ENCODE results near the gene FBXO46. TPM values are rescaled to one million over a fixed set of nuclear protein-coding genes. Genes with fewer than 3 reads are reported as not detected.
A peak's percentile ranks its signal among the peaks of the same experiment; 100 is the strongest.

FBXO46 gene
- total and polyA plus RNA-seq, 2 donors (not counting 1 experiment from before 2014, with no cell fraction given), result 19.9 to 44.5 TPM

DNA sequence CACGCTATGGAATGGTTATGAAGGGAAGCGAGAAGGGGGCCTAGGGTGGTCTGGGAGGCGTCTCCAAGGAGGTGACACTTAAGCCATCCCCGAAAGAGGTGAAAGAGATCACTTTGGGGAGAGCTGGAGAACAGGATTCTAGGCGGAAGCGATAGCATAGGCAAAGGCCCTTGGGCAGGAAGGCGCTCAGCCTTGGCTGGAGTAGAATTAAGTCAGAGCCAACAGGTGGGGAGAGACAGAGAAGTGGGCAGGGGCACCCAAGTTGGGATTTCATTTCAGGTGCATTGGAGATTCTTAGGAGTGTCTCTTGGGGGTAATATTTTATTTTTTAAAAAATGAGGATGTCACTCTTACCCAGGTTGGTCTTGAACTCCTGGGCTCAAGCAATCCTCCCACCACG lies 48.6 kb downstream of the FBXO46 start:
- ChIA-PET CTCF (interaction anchor here (0.6 to 8.9 kb wide), 10 partner anchors 8 to 204 kb away, joined by 3 to 60 read pairs (median 4); partner anchors contain the start of genes EML2, QPCTL and SNRPD2), POLR2A (no interaction called here)
- Histone ChIP-seq H3K4me1 (ENCODE audit: control insufficient read depth in 2 of 2, insufficient read depth in 2 of 2, low read length in 2 of 2) (peaks cover 19 to 26% of the 10 kb centered on the region in 2 donors), H2AFZ (ENCODE audit: insufficient read depth, low read depth, low read length, poor library complexity, severe bottlenecking) (peak overlapping the region; percentile 82), H3K79me2 (ENCODE audit: control insufficient read depth, insufficient read depth, low read length) (no peaks in the 10 kb centered on the region), H4K20me1 (ENCODE audit: control insufficient read depth, insufficient read depth, low read length, poor library complexity, severe bottlenecking) (peaks cover 4% of the 10 kb centered on the region), H3K4me3 (ENCODE audit: control extremely low read depth in 1 of 5, extremely low read depth in 1 of 5, insufficient read depth in 1 of 5, low read depth in 2 of 5, low read length in 4 of 5) (no peak overlapping the region), H3K27me3 (replicated peaks in 1 of 4; ENCODE audit: control extremely low read depth in 1 of 4, control insufficient read depth in 3 of 4, insufficient read depth in 4 of 4, low read length in 3 of 4) (peaks cover 0 to 21% (median 7%) of the 10 kb centered on the region in 4 experiments), H3K4me2 (replicated peaks; ENCODE audit: low read depth, low read length, poor library complexity, severe bottlenecking) (peak overlapping the region; percentile 82), H3K36me3 (replicated peaks in 1 of 2; ENCODE audit: control extremely low read depth in 1 of 2, control insufficient read depth in 1 of 2, extremely low read depth in 1 of 2, insufficient read depth in 2 of 2, low read length in 1 of 2) (peaks cover 0 to 31% of the 10 kb centered on the region in 2 experiments), H3K9ac (ENCODE audit: low read length) (peak overlapping the region; percentile 50), H3K27ac (ENCODE audit: low read length in 2 of 2) (no peak overlapping the region), H3K9me3 (ENCODE audit: control extremely low read depth in 1 of 3, control insufficient read depth in 2 of 3, insufficient read depth in 1 of 3, low read length in 2 of 3) (peaks cover 0 to 8% (median 0%) of the 10 kb centered on the region in 3 donors)
- ATAC-seq (ENCODE audit: low read depth) (no peak), DNase-seq (no peak)
- H3K4me3 Mint-ChIP-seq, result peak overlapping the region; percentile 87
- intact Hi-C loops (cut with micrococcal nuclease), result no loop called here
- 91% methylated on average over 8 of the region's 8 CpGs for WGBS (ENCODE audit: insufficient coverage)
- TF ChIP-seq EZH2 (IDR thresholded peaks at IDR 0.05; ENCODE audit: borderline replicate concordance, insufficient read depth, low read depth, low read length, poor library complexity, severe bottlenecking), result no peak
- TF ChIP-seq CTCF (IDR thresholded peaks at IDR 0.05), result no peak
- H3K9me3 Mint-ChIP-seq (ENCODE audit: insufficient read depth), result no peaks in the 10 kb centered on the region
- peaks cover 10% of the 10 kb centered on the region for H3K27me3 Mint-ChIP-seq
- H3K4me1 Mint-ChIP-seq, result peaks cover 18% of the 10 kb centered on the region
- H3K27ac Mint-ChIP-seq, result peak overlapping the region; percentile 15

- peak overlapping the region in 4 of 5 experiments; percentile 29 to 57 (median 46) for H3K4me3 ChIP-seq (ENCODE audit: control extremely low read depth in 1 of 5, extremely low read depth in 1 of 5, insufficient read depth in 1 of 5, low read depth in 2 of 5, low read length in 4 of 5)
- peak overlapping the region; percentile 50 for H3K9ac ChIP-seq (ENCODE audit: low read length)
- DNase-seq (peak; percentile 92), ATAC-seq (ENCODE audit: low read depth) (peak; percentile 95)
- WGBS (ENCODE audit: insufficient coverage), result 2% methylated on average over 47 of the region's 51 CpGs
- intact Hi-C loops (cut with micrococcal nuclease), result loop anchor here (1.0 to 2.0 kb wide), 5 partner anchors 11 to 158 kb away; partner anchors contain the start of genes GIPR and QPCTL
- POLR2A ChIA-PET, result interaction anchor here (0.6 to 1.8 kb wide), 2 partner anchors 36 to 537 kb away, joined by 3 to 5 read pairs; no protein-coding TSS in a partner anchor
- Mint-ChIP-seq H3K9me3 (ENCODE audit: insufficient read depth) (no peaks in the 10 kb centered on the region), H3K27ac (peak overlapping the region; percentile 50), H3K27me3 (peaks cover 13% of the 10 kb centered on the region), H3K4me1 (peaks cover 23% of the 10 kb centered on the region), H3K4me3 (peak overlapping the region; percentile 87)
- peaks cover 24 to 31% of the 10 kb centered on the region in 2 donors for H3K4me1 ChIP-seq (ENCODE audit: control insufficient read depth in 2 of 2, insufficient read depth in 2 of 2, low read length in 2 of 2)
- peaks cover 0 to 13% (median 0%) of the 10 kb centered on the region in 3 donors for H3K9me3 ChIP-seq (ENCODE audit: control extremely low read depth in 1 of 3, control insufficient read depth in 2 of 3, insufficient read depth in 1 of 3, low read length in 2 of 3)
- no peak overlapping the region for H3K27ac ChIP-seq (ENCODE audit: low read length in 2 of 2)
- no peaks in the 10 kb centered on the region for H3K79me2 ChIP-seq (ENCODE audit: control insufficient read depth, insufficient read depth, low read length)
- H4K20me1 ChIP-seq (ENCODE audit: control insufficient read depth, insufficient read depth, low read length, poor library complexity, severe bottlenecking), result no peaks in the 10 kb centered on the region
- peaks cover 0 to 27% (median 10%) of the 10 kb centered on the region in 4 experiments for H3K27me3 ChIP-seq (replicated peaks in 1 of 4; ENCODE audit: control extremely low read depth in 1 of 4, control insufficient read depth in 3 of 4, insufficient read depth in 4 of 4, low read length in 3 of 4)
- H2AFZ ChIP-seq (ENCODE audit: insufficient read depth, low read depth, low read length, poor library complexity, severe bottlenecking), result peak overlapping the region; percentile 82
- CTCF ChIA-PET, result interaction anchor here (0.6 to 8.9 kb wide), 14 partner anchors 8 to 242 kb away, joined by 3 to 60 read pairs (median 4); partner anchors contain the start of genes EML2, FBXO46, GIPR and QPCTL
- TF ChIP-seq EZH2 (IDR thresholded peaks at IDR 0.05; ENCODE audit: borderline replicate concordance, insufficient read depth, low read depth, low read length, poor library complexity, severe bottlenecking) (no peak), CTCF (IDR thresholded peaks at IDR 0.05) (peak; percentile 98)
- H3K36me3 ChIP-seq (replicated peaks in 1 of 2; ENCODE audit: control extremely low read depth in 1 of 2, control insufficient read depth in 1 of 2, extremely low read depth in 1 of 2, insufficient read depth in 2 of 2, low read length in 1 of 2), result peaks cover 0 to 26% of the 10 kb centered on the region in 2 experiments
- peak overlapping the region; percentile 82 for H3K4me2 ChIP-seq (replicated peaks; ENCODE audit: low read depth, low read length, poor library complexity, severe bottlenecking)
These were observed 49.2 kb downstream of the FBXO46 start for GRCh38 chr19:45681391-45682015.
